HepG2 (cell line): ENCODE data around the gene ZNRD2. TPM values are rescaled to one million over a fixed set of nuclear protein-coding genes. Genes with fewer than 3 reads are reported as not detected.
A peak's percentile ranks its signal among the peaks of the same experiment; 100 is the strongest.

ENCODE experiments used
- AKNA ChIP-seq: sonication (generic); formaldehyde crosslinking; IDR thresholded peaks from 2 replicates; pipeline ENCODE4 v1.4.0; 2020; ENCODE audit warnings: missing genetic modification reagents, borderline replicate concordance
- ATF4 ChIP-seq, 2 experiments: fragments of 450-650 bp in 1 of 2; sonication (generic) in 1 of 2; formaldehyde crosslinking; IDR thresholded peaks; 2 replicates each; pipeline versions ENCODE4 v1.5.0 to v1.8.0; 2020 to 2022; ENCODE audit warnings: mild to moderate bottlenecking in 1 of 2, missing genetic modification reagents in 1 of 2
- CAMTA2 ChIP-seq: sonication (generic); formaldehyde crosslinking; IDR thresholded peaks from 2 replicates; pipeline ENCODE4 v1.4.0; 2020; ENCODE audit warnings: mild to moderate bottlenecking, missing genetic modification reagents, borderline replicate concordance
- CREB1 ChIP-seq, 2 experiments: fragments of 450-650 bp in 1 of 2; IDR thresholded peaks; 2 replicates each; pipeline ENCODE4 v1.6.1; 2016 to 2017; ENCODE audit warnings: control low read depth in 1 of 2, mild to moderate bottlenecking in 1 of 2, missing compliant biosample characterization in 1 of 2, missing genetic modification characterization in 1 of 2
- FOXK1 ChIP-seq: sonication (generic); formaldehyde crosslinking; IDR thresholded peaks from 2 replicates; pipeline ENCODE4 v1.4.0; 2020; ENCODE audit warnings: low read depth, missing genetic modification reagents, borderline replicate concordance
- GPBP1L1 ChIP-seq: sonication (generic); formaldehyde crosslinking; IDR thresholded peaks from 2 replicates; pipeline ENCODE4 v1.5.0; 2020; ENCODE audit warnings: mild to moderate bottlenecking, missing genetic modification reagents
- HBP1 ChIP-seq: IDR thresholded peaks from 2 replicates; pipeline ENCODE4 v1.6.1; 2016; ENCODE audit warnings: low read depth, control low read depth
- ISL2 ChIP-seq: sonication (generic); formaldehyde crosslinking; IDR thresholded peaks from 2 replicates; pipeline ENCODE4 v1.5.0; 2020; ENCODE audit warnings: missing genetic modification reagents
- KDM1A ChIP-seq: IDR thresholded peaks from 2 replicates; pipeline ENCODE4 v1.6.1; 2016; ENCODE audit warnings: missing compliant biosample characterization
- KLF11 ChIP-seq: IDR thresholded peaks from 2 replicates; pipeline ENCODE4 v1.6.1; 2016; ENCODE audit warnings: missing compliant biosample characterization
- MTA1 ChIP-seq: sonication (generic); formaldehyde crosslinking; IDR thresholded peaks from 2 replicates; pipeline ENCODE4 v1.4.0; 2020; ENCODE audit warnings: missing genetic modification reagents, mild to moderate bottlenecking, borderline replicate concordance
- NCOA2 ChIP-seq: sonication (generic); formaldehyde crosslinking; IDR thresholded peaks from 2 replicates; pipeline ENCODE4 v1.8.0; 2022; ENCODE audit warnings: inconsistent platforms
- SIN3A ChIP-seq: IDR thresholded peaks from 2 replicates; pipeline ENCODE4 v1.6.1; 2011; ENCODE audit warnings: low read depth, mild to moderate bottlenecking, control low read depth, low read length, borderline replicate concordance
- TRAFD1 ChIP-seq: sonication (generic); formaldehyde crosslinking; IDR thresholded peaks from 2 replicates; pipeline ENCODE4 v1.5.1; 2020; ENCODE audit warnings: missing genetic modification reagents, mild to moderate bottlenecking, borderline replicate concordance
- ZBTB38 ChIP-seq: sonication (generic); formaldehyde crosslinking; IDR thresholded peaks from 2 replicates; pipeline ENCODE4 v1.5.1; 2020; ENCODE audit warnings: mild to moderate bottlenecking, missing genetic modification reagents
- ZNF260 ChIP-seq: sonication (generic); formaldehyde crosslinking; IDR thresholded peaks from 2 replicates; pipeline ENCODE4 v1.4.0; 2020; ENCODE audit warnings: missing genetic modification reagents, low read depth, mild to moderate bottlenecking, borderline replicate concordance
- ZZZ3 ChIP-seq: sonication (generic); formaldehyde crosslinking; IDR thresholded peaks from 2 replicates; pipeline ENCODE4 v1.4.0; 2020; ENCODE audit warnings: missing genetic modification reagents, mild to moderate bottlenecking, borderline replicate concordance
- polyA plus RNA-seq, 8 experiments: library from polyadenylated mRNA; depleted of rRNA in 3 of 8; stranded (reverse) in 7 of 8; unstranded in 1 of 8; fragments of >200 nt; fragmentation: Illumina TruSeq in 4 of 8; extraction: Trizol in 4 of 8; gene quantifications; 2 replicates each; pipeline versions ENCODE4 v1.2.1 to v1.2.3, GENCODE V29; 2011 to 2016; ENCODE audit warnings: low read depth in 4 of 8, missing spikeins in 1 of 8, mixed read lengths in 1 of 8; ENCODE audit not compliant: insufficient read depth in 1 of 8
- total RNA-seq, 5 experiments: library from RNA; depleted of rRNA; stranded (reverse); fragments of >200 nt; fragmentation: Illumina TruSeq; extraction: Trizol; gene quantifications; 2 replicates each; pipeline ENCODE4 v1.2.3, GENCODE V29; 2016; ENCODE audit warnings: low read depth in 1 of 5

The ZNRD2 gene
- total and polyA plus RNA-seq, 2 of the 13 experiments (the other 11 are each of a cell fraction or from before 2014, with no cell fraction given) = 29.2 to 34.0 TPM

- TF ChIP-seq AKNA (no peak), ZBTB38 (CRISPR knock-in tag) (no peak), FOXK1 (CRISPR knock-in tag) (no peak), ATF4 (CRISPR knock-in tag; IDR thresholded peaks at IDR 0.05) (peak in 1 of 2 experiments; percentile 79; a peak in 2 of 4 replicates), KDM1A (CRISPR knock-in tag) (no peak), MTA1 (no peak), SIN3A (peak; percentile 81; the same call in 1 of the 2 replicates), CREB1 (IDR thresholded peaks at IDR 0.05) (no peak), CREB1 (CRISPR knock-in tag; IDR thresholded peaks at IDR 0.05) (peak; percentile 25; the same call in 1 of the 2 replicates), TRAFD1 (CRISPR knock-in tag) (no peak), GPBP1L1 (CRISPR knock-in tag) (no peak), ZZZ3 (no peak), ISL2 (CRISPR knock-in tag) (no peak), HBP1 (CRISPR knock-in tag) (no peak), NCOA2 (CRISPR knock-in tag) (peak; percentile 49; the same call in 1 of the 2 replicates), CAMTA2 (CRISPR knock-in tag) (no peak), KLF11 (CRISPR knock-in tag) (no peak), ZNF260 (CRISPR knock-in tag) (no peak)
These were observed 46.3 kb downstream of the ZNRD2 start (continued) for GRCh38 chr11:65616575-65617001.
